Measurements from ENCODE around the gene B4GALT2.
A peak's percentile ranks its signal among the peaks of the same experiment; 100 is the strongest.

B4GALT2 gene

GRCh38 chr1:43984855-43985254, 5.8 kb downstream of the B4GALT2 start:
- no peak for DNase-seq (ENCODE audit: low read depth)

- no peak for DNase-seq (ENCODE audit: low read depth)
Observed at GRCh38 chr1:43985984-43986595, 7.1 kb downstream of the B4GALT2 start.

GRCh38 chr1:43986712-43987111, 7.7 kb downstream of the B4GALT2 start:
- no peak for DNase-seq (ENCODE audit: low read depth)

GRCh38 chr1:43987159-43987902, 8.3 kb downstream of the B4GALT2 start:
- DNase-seq (ENCODE audit: low read depth): no peak

- DNase-seq (ENCODE audit: low read depth): no peak
Observed at GRCh38 chr1:43990271-43991199, 11.5 kb downstream of the B4GALT2 start.

- DNase-seq (ENCODE audit: low read depth): no peak
Observed at GRCh38 chr1:43991200-43991475, 12.1 kb downstream of the B4GALT2 start.

GRCh38 chr1:43991476-43992231, 12.6 kb downstream of the B4GALT2 start, which contains the start of gene CCDC24:
CCDC24 (plus strand) TSS chr1:43991599; CDS start chr1:43991879, 280 bp downstream.
- DNase-seq (ENCODE audit: low read depth): peak; percentile 62

- no peak for DNase-seq (ENCODE audit: low read depth)
Observed at GRCh38 chr1:43992232-43992995, 13.4 kb downstream of the B4GALT2 start.

GRCh38 chr1:43993206-43993914, 14.3 kb downstream of the B4GALT2 start:
- no peak for DNase-seq (ENCODE audit: low read depth)

- no peak for DNase-seq (ENCODE audit: low read depth)
Observed at GRCh38 chr1:43994071-43994470, 15.1 kb downstream of the B4GALT2 start.

- DNase-seq (ENCODE audit: low read depth): no peak
Observed at GRCh38 chr1:43994794-43995790, 16.1 kb downstream of the B4GALT2 start.

GRCh38 chr1:43995984-43996732, 17.1 kb downstream of the B4GALT2 start:
- DNase-seq (ENCODE audit: low read depth): no peak

GRCh38 chr1:43996733-43997115, 17.7 kb downstream of the B4GALT2 start:
- no peak for DNase-seq (ENCODE audit: low read depth)

GRCh38 chr1:43997295-43997999, 18.4 kb downstream of the B4GALT2 start:
- DNase-seq (ENCODE audit: low read depth): no peak

- no peak for DNase-seq (ENCODE audit: low read depth)
Observed at GRCh38 chr1:43998000-43998378, 19.0 kb downstream of the B4GALT2 start.

- DNase-seq (ENCODE audit: low read depth): no peak
Observed at GRCh38 chr1:43999455-43999854, 20.4 kb downstream of the B4GALT2 start.

- DNase-seq (ENCODE audit: low read depth): no peak
Observed at GRCh38 chr1:44000122-44000665, 21.2 kb downstream of the B4GALT2 start.

GRCh38 chr1:44002165-44002564, 23.2 kb downstream of the B4GALT2 start:
- DNase-seq (ENCODE audit: low read depth): no peak
